ENCODE data around the gene NDUFS6. TPM values are rescaled to one million over a fixed set of nuclear protein-coding genes. Genes with fewer than 3 reads are reported as not detected.
"Not testable (repeated sequence)": the region's sequence is repeated elsewhere in the genome, so short reads cannot be mapped to it uniquely, and the experiment has no call there.

NDUFS6 gene
- total RNA-seq, 2 experiments from 2014 or later, result 35.2 to 37.5 TPM

DNA sequence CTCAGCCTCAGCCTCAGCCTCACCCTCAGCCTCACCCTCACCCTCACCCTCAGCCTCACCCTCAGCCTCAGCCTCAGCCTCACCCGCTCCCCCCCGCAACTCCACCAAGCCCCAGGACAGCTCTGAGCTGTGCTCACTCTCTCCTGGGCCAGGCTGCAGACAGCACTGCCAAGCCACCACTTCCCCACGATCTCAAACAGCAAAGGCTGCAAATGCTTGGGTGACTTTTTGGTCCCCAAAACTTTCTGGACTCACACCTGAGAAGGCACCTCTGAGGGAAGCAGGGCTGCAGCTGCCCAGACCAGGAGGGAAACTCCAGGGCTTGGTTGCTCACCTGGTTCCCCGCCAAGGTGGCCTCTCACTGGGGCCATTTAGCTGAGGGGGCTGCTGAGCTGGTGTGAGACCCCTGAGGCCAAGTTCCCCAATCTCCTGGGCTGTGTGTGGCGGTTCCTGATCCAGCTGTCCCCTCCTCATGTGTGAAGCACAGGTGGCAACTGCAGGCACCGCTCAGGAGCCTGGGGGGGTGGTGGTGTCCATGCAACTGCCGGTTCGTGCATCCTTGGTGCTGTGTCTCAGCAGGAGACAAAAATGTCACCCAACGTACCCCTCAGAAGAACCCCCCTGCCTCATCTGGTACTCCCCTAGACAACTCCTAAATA is 19.4 kb upstream of the NDUFS6 start:
- Mint-ChIP-seq H3K27ac (no peak overlapping the region), H3K27me3 (peaks cover 4% of the 10 kb centered on the region), H3K4me1 (peaks cover 24% of the 10 kb centered on the region), H3K36me3 (no peaks in the 10 kb centered on the region), H3K4me3 (no peak overlapping the region), H3K9me3 (ENCODE audit: low read depth) (no peaks in the 10 kb centered on the region)
- CTCF ChIA-PET, result no interaction called here
- no peak for DNase-seq
- no peak for ATAC-seq

- H3K27me3 Mint-ChIP-seq, result peaks cover 4% of the 10 kb centered on the region
- CTCF ChIA-PET, result no interaction called here
- H3K4me1 Mint-ChIP-seq, result peaks cover 24% of the 10 kb centered on the region
- no peak overlapping the region for H3K4me3 Mint-ChIP-seq
- no peaks in the 10 kb centered on the region for H3K9me3 Mint-ChIP-seq (ENCODE audit: low read depth)
- no peak for ATAC-seq
- H3K27ac Mint-ChIP-seq, result no peak overlapping the region
- no peak for DNase-seq
- no peaks in the 10 kb centered on the region for H3K36me3 Mint-ChIP-seq
Observed at GRCh38 chr5:1782385-1783215, 18.6 kb upstream of the NDUFS6 start.

- Mint-ChIP-seq H3K9me3 (ENCODE audit: low read depth) (no peaks in the 10 kb centered on the region), H3K4me1 (peaks cover 28% of the 10 kb centered on the region), H3K36me3 (no peaks in the 10 kb centered on the region), H3K27me3 (peaks cover 4% of the 10 kb centered on the region), H3K27ac (no peak overlapping the region), H3K4me3 (no peak overlapping the region)
- DNase-seq (no peak), ATAC-seq (no peak)
- CTCF ChIA-PET, result no interaction called here
Observed at GRCh38 chr5:1783216-1783554, 18.0 kb upstream of the NDUFS6 start.

DNA sequence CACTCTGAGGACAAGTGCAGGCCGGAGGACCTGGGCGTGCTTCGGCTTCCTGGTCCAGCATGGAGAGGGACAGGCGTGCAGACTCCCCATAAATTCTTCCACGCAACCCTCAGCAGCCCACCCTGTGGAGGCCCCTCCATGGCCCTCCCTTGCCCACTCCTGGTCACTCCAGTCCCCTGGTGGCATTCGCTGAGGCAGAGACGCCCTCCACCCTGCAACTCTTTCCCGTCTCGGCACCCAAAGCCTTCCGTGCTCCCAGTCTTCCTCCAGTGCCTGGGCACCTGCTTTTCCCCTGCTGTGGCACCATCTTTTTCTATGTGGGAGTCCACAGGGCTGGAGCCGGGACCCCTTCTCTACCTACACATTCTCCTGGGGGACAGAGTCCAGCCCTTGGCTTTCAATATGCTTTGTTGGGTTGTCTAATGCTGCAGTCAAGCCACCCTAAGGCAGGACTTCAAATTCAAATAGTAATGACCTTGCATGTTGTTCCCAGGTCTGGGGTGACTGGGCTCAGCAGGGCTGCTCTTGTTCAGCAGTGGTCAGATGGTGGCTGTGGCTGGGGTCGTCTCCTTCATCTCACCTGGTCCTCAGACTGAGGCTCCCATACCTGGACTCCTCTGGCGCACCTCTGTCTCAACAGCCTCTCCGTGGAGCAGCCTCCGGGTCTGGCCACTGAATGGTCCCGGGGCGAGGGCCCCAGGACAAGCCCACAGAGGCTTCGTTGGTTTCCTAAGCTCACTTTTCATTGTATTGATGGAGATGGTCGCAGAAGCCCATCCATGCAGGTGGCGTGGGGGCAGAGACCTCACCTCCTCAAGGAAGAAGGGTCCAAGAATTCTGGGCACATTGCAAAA is 16.8 kb upstream of the NDUFS6 start:
- DNase-seq (no peak), ATAC-seq (no peak)
- Mint-ChIP-seq H3K4me3 (no peak overlapping the region), H3K4me1 (peaks cover 39% of the 10 kb centered on the region), H3K27me3 (peaks cover 4% of the 10 kb centered on the region), H3K9me3 (ENCODE audit: low read depth) (no peaks in the 10 kb centered on the region), H3K27ac (no peak overlapping the region), H3K36me3 (no peaks in the 10 kb centered on the region)
- CTCF ChIA-PET, result interaction anchor here (1.5 kb wide), 1 partner anchor 15 kb away, joined by 3 read pairs; the partner anchor contains the start of gene MRPL36

- CTCF ChIA-PET, result interaction anchor here (1.5 kb wide), 1 partner anchor 14 kb away, joined by 3 read pairs; the partner anchor contains the start of gene MRPL36
- H3K27me3 Mint-ChIP-seq, result peaks cover 4% of the 10 kb centered on the region
- H3K4me3 Mint-ChIP-seq, result no peak overlapping the region
- no peak overlapping the region for H3K27ac Mint-ChIP-seq
- H3K9me3 Mint-ChIP-seq (ENCODE audit: low read depth), result no peaks in the 10 kb centered on the region
- DNase-seq (no peak), ATAC-seq (no peak)
- H3K36me3 Mint-ChIP-seq, result no peaks in the 10 kb centered on the region
- H3K4me1 Mint-ChIP-seq, result peaks cover 45% of the 10 kb centered on the region
Observed at GRCh38 chr5:1785062-1785461, 16.1 kb upstream of the NDUFS6 start.

DNA sequence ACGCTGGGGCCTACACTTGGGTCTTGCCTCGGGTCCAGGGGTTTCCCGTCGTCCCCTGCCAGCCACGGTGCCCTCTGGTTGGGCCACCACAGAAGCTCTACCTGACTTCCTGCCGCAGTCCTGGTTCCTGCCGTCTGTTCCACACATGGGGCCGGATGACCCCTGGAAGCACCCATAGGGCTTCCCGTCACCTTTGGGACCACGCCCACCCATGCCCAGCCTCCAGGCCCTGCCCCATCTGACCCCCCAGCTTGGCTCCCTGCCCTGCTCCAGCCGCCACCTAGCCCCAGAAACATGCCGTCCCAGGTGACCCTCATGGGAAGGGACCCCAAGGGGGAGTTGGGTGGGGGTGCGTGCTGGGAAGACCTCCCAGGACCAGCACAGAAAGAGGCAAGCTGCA is 15.2 kb upstream of the NDUFS6 start:
- no peak for DNase-seq
- Mint-ChIP-seq H3K9me3 (ENCODE audit: low read depth) (no peaks in the 10 kb centered on the region), H3K4me3 (no peak overlapping the region), H3K36me3 (no peaks in the 10 kb centered on the region), H3K27ac (no peak overlapping the region), H3K4me1 (peaks cover 53% of the 10 kb centered on the region), H3K27me3 (peaks cover 4% of the 10 kb centered on the region)
- CTCF ChIA-PET, result interaction anchor here (1.5 kb wide), 1 partner anchor 13 kb away, joined by 3 read pairs; the partner anchor contains the start of gene MRPL36
- no peak for ATAC-seq

- Mint-ChIP-seq H3K36me3 (no peaks in the 10 kb centered on the region), H3K9me3 (ENCODE audit: low read depth) (no peaks in the 10 kb centered on the region), H3K27ac (no peak overlapping the region), H3K27me3 (peaks cover 4% of the 10 kb centered on the region), H3K4me3 (no peak overlapping the region), H3K4me1 (peaks cover 58% of the 10 kb centered on the region)
- no peak for ATAC-seq
- no peak for DNase-seq
- CTCF ChIA-PET, result interaction anchor here (1.2 kb wide), 1 partner anchor 11 kb away, joined by 3 read pairs; no protein-coding TSS in a partner anchor
Observed at GRCh38 chr5:1786621-1787471, 14.4 kb upstream of the NDUFS6 start.

DNA sequence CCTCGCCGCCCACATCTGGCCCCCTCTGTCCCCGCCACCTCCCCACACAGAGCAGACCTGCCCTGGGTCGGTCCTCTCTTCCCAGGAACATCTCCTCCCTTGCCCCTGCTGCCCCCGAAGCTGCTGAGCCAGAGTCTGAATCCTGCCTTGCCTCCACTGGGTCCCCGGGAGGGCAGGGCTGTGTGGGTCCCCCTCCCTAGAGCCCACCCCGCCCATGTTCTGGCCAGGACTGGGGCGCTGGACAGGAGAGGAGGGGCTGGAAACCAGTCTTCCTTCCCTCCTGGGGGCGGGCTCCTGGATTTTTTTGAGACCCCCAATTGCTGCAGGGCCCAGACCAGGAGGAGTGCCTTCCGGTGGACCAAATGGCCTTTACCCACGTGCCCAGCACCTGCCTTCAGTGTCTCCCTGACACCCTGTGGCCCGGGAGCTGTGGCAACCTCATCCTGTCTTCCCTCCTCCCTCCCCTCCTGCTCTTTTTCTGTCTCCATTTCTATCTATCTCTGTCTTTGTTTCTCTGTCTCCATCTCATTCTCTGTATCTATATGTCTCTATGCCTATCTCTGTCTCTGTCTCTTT is 13.6 kb upstream of the NDUFS6 start:
- Mint-ChIP-seq H3K4me3 (no peak overlapping the region), H3K4me1 (peaks cover 60% of the 10 kb centered on the region), H3K27ac (no peak overlapping the region), H3K27me3 (peaks cover 4% of the 10 kb centered on the region), H3K9me3 (ENCODE audit: low read depth) (no peaks in the 10 kb centered on the region), H3K36me3 (peaks cover 1% of the 10 kb centered on the region)
- no peak for ATAC-seq
- CTCF ChIA-PET, result interaction anchor here (1.2 kb wide), 1 partner anchor 12 kb away, joined by 3 read pairs; no protein-coding TSS in a partner anchor
- no peak for DNase-seq

DNA sequence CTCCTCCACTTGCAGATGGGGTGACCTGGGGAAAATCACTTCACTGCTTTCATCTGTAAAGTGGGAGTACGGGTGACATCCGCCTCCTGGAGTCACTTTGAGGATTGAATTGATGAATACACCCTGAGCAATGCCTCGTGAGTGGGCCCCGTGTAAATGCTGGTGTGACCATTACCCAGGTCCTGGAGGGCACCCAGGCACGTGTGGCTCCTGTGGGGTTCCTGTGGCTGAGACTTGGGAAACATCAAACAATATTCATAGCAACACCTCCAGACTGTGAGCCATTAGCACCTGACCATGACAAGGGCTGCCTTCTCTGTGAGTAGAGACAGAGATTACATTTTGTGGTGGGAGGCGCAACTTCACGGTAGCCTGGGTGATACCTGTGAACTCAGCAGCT is 13.0 kb upstream of the NDUFS6 start:
- DNase-seq (no peak), ATAC-seq (no peak)
- Mint-ChIP-seq H3K4me1 (peaks cover 67% of the 10 kb centered on the region), H3K36me3 (peaks cover 5% of the 10 kb centered on the region), H3K27ac (no peak overlapping the region), H3K4me3 (no peak overlapping the region), H3K9me3 (ENCODE audit: low read depth) (no peaks in the 10 kb centered on the region), H3K27me3 (peaks cover 4% of the 10 kb centered on the region)
- CTCF ChIA-PET, result no interaction called here

DNA sequence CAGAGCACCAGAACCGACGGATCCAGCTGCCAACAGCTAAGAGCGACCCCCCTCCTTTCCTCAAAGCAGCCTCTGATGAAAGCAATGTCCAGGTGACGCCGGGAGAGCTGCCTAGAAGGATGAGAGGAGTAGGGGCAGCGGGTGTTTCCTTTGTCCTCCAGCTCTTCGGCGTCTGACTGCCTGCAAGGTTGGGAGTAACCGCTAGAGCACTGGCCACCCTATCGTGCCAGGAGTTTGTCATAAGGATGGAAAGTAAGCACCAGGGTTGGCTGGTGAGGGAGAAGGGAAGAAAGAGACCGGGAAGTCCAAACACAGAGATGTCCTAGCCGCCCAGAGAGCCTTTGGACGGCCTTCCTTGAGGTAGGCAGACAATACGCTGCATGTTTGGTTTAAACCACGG is 12.4 kb upstream of the NDUFS6 start:
- no peak for ATAC-seq
- CTCF ChIA-PET, result no interaction called here
- no peak for DNase-seq
- peaks cover 4% of the 10 kb centered on the region for H3K27me3 Mint-ChIP-seq
- peaks cover 5% of the 10 kb centered on the region for H3K36me3 Mint-ChIP-seq
- peaks cover 72% of the 10 kb centered on the region for H3K4me1 Mint-ChIP-seq
- H3K4me3 Mint-ChIP-seq, result no peak overlapping the region
- H3K9me3 Mint-ChIP-seq (ENCODE audit: low read depth), result no peaks in the 10 kb centered on the region
- H3K27ac Mint-ChIP-seq, result no peak overlapping the region

GRCh38 chr5:1789438-1789833 is 11.8 kb upstream of the NDUFS6 start:
- H3K36me3 Mint-ChIP-seq, CTCF ChIA-PET: not testable (repeated sequence)
- H3K4me3 Mint-ChIP-seq, result peak overlapping the region; percentile 48

DNA sequence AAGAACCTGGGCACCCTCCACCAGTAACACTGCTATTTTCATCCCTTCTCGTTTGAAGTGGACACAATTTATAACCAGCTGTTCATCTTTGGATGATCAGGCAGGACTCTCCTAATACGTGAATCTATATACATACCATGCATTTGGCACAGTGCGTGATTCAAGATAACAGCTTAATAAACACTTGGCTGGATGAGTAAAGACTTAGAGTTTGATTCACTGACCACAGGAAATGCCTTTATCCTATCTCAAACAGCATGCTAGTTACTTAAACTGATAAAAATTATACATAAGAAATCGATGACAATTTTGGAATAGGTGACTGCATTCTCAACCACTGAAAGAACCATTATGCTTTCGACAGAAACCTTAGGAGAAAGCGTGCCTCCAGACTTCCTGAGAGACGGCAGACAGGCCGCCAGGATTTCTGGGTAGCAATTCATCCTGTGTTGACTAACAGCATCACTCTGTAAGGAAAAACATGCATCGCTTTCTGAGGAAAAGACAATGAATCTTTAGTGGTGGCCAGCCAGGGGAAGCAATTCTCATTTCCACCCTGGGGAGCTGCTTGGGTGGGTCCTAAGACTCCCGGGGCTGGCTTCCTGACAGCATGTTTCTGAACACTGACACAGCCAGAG is 11.3 kb upstream of the NDUFS6 start:
- ATAC-seq (no peak), DNase-seq (no peak)
- Mint-ChIP-seq H3K27me3 (no peaks in the 10 kb centered on the region), H3K27ac (peak overlapping the region; percentile 80), H3K9me3 (ENCODE audit: low read depth) (no peaks in the 10 kb centered on the region), H3K4me3 (peak overlapping the region; percentile 48), H3K4me1 (peaks cover 77% of the 10 kb centered on the region), H3K36me3 (peaks cover 6% of the 10 kb centered on the region)
- CTCF ChIA-PET, result interaction anchor here (1.0 to 1.2 kb wide), 2 partner anchors 10 to 19 kb away, joined by 3 read pairs; no protein-coding TSS in a partner anchor

More at GRCh38 chr5:1789438-1789833, 11.8 kb upstream of the NDUFS6 start:
- Mint-ChIP-seq H3K4me1 (peaks cover 76% of the 10 kb centered on the region), H3K27ac (peak overlapping the region; percentile 80)
- peak; percentile 71 for DNase-seq
- ATAC-seq, result peak; percentile 4
- not testable (repeated sequence) for H3K27me3 Mint-ChIP-seq; H3K9me3 Mint-ChIP-seq (ENCODE audit: low read depth)
